NCI-H2227 (cell line): Measurements from ENCODE around the gene KCNIP2.
A peak's percentile ranks its signal among the peaks of the same experiment; 100 is the strongest.

Experiments used
- DNase-seq: peaks from one replicate; lab custom pipeline; 2025; ENCODE audit not compliant: unreplicated experiment; lab: John Stamatoyannopoulos, UW

The KCNIP2 gene

GRCh38 chr10:101856626-101857025, 13.0 kb upstream of the KCNIP2 start:
- DNase-seq: no peak

GRCh38 chr10:101851411-101852116, 8.0 kb upstream of the KCNIP2 start:
- no peak for DNase-seq

- DNase-seq: no peak
Measured at GRCh38 chr10:101850749-101851148, 7.1 kb upstream of the KCNIP2 start.

GRCh38 chr10:101848894-101849351, 5.3 kb upstream of the KCNIP2 start:
- DNase-seq: no peak

- DNase-seq: no peak
Measured at GRCh38 chr10:101848408-101848807, 4.8 kb upstream of the KCNIP2 start.

- DNase-seq: no peak
Measured at GRCh38 chr10:101845893-101846292, 2.3 kb upstream of the KCNIP2 start.

GRCh38 chr10:101841826-101842225, 1.8 kb downstream of the KCNIP2 start:
- no peak for DNase-seq

GRCh38 chr10:101840741-101841453, 2.7 kb downstream of the KCNIP2 start:
- peak; percentile 90 for DNase-seq

- peak; percentile 45 for DNase-seq
Measured at GRCh38 chr10:101840102-101840684, 3.4 kb downstream of the KCNIP2 start.

- peak; percentile 73 for DNase-seq
Measured at GRCh38 chr10:101839416-101840063, 4.1 kb downstream of the KCNIP2 start.

- DNase-seq: no peak
Measured at GRCh38 chr10:101839002-101839401, 4.6 kb downstream of the KCNIP2 start.

GRCh38 chr10:101838416-101838970, 5.1 kb downstream of the KCNIP2 start:
- DNase-seq: no peak

GRCh38 chr10:101837748-101838147, 5.9 kb downstream of the KCNIP2 start:
- DNase-seq: no peak

GRCh38 chr10:101835362-101835761, 8.2 kb downstream of the KCNIP2 start:
- no peak for DNase-seq

- no peak for DNase-seq
Measured at GRCh38 chr10:101834341-101834740, 9.3 kb downstream of the KCNIP2 start.

- no peak for DNase-seq
Measured at GRCh38 chr10:101833466-101833865, 10.1 kb downstream of the KCNIP2 start.

GRCh38 chr10:101832325-101832771, 11.3 kb downstream of the KCNIP2 start:
- DNase-seq: no peak

- no peak for DNase-seq
Measured at GRCh38 chr10:101831169-101831811, 12.3 kb downstream of the KCNIP2 start.

GRCh38 chr10:101830322-101831168, 13.1 kb downstream of the KCNIP2 start:
- DNase-seq: peak; percentile 94
